WTC11 (cell line): ENCODE measurements around the gene FAHD2A. TPM values are rescaled to one million over a fixed set of nuclear protein-coding genes. Genes with fewer than 3 reads are reported as not detected.

Source experiments
- ATAC-seq: fragments of 200-7000 bp; cut with Tn5 transposase; 2 replicates; pipeline ENCODE4 v1.10.0; 2021; ENCODE audit warnings: mild to moderate bottlenecking, moderate library complexity
- CTCF ChIA-PET: fragments of 300-600 bp; sonication (Branson Sonifier 250); formaldehyde crosslinking; loops from one replicate; lab custom pipeline; 2021; ENCODE audit warnings: antibody characterized with exemption; lab: Charles Lee
- POLR2A ChIA-PET: fragments of 350-600 bp; sonication (Branson Sonifier 250); formaldehyde crosslinking; loops from one replicate; lab custom pipeline; 2021; ENCODE audit warnings: antibody characterized with exemption; lab: Charles Lee
- DNase-seq: peaks from one replicate; pipeline ENCODE4 v3.0.0; 2021; ENCODE audit warnings: low spot score
- H3K27ac Mint-ChIP-seq: 2 replicates; pipeline ENCODE4 v1.8.0; 2021; ENCODE audit warnings: mixed read lengths
- H3K27me3 Mint-ChIP-seq: 2 replicates; pipeline ENCODE4 v1.8.0; 2021; ENCODE audit warnings: low read depth, mild to moderate bottlenecking, moderate library complexity, mixed read lengths
- H3K36me3 Mint-ChIP-seq: 2 replicates; pipeline ENCODE4 v1.8.0; 2021; ENCODE audit warnings: mixed read lengths
- H3K4me1 Mint-ChIP-seq: 2 replicates; pipeline ENCODE4 v1.8.0; 2022; ENCODE audit warnings: mixed read lengths
- H3K4me3 Mint-ChIP-seq: 2 replicates; pipeline ENCODE4 v1.8.0; 2021; ENCODE audit warnings: mild to moderate bottlenecking, moderate library complexity, mixed read lengths
- H3K9me3 Mint-ChIP-seq: 2 replicates; pipeline ENCODE4 v1.8.0; 2021; ENCODE audit warnings: mixed read lengths
- EMX1 ChIP-seq: fragments of 250-450 bp; sonication (Bioruptor Pico); IDR thresholded peaks from 2 replicates; pipeline ENCODE4 v1.8.0; 2021; ENCODE audit warnings: mild to moderate bottlenecking
- NFE2L1 ChIP-seq: sonication (generic); formaldehyde crosslinking; IDR thresholded peaks from 2 replicates; pipeline ENCODE4 v1.8.1; 2023; ENCODE audit warnings: missing genetic modification reagents
- NFYB ChIP-seq: sonication (generic); formaldehyde crosslinking; conservative IDR thresholded peaks from 2 replicates; pipeline ENCODE4 v1.8.0; 2022; ENCODE audit warnings: low read depth, missing genetic modification reagents
- NR2C2 ChIP-seq: sonication (generic); formaldehyde crosslinking; IDR thresholded peaks from 2 replicates; pipeline ENCODE4 v1.8.0; 2022; ENCODE audit warnings: mild to moderate bottlenecking, missing genetic modification reagents
- RELA ChIP-seq: sonication (generic); formaldehyde crosslinking; IDR thresholded peaks from 2 replicates; pipeline ENCODE4 v1.8.1; 2022; ENCODE audit warnings: missing genetic modification reagents, mild to moderate bottlenecking, borderline replicate concordance
- TCF7 ChIP-seq: sonication (generic); formaldehyde crosslinking; IDR thresholded peaks from 2 replicates; pipeline ENCODE4 v1.8.0; 2022; ENCODE audit warnings: mild to moderate bottlenecking, low read depth, missing genetic modification reagents, moderate library complexity
- TEAD4 ChIP-seq: sonication (generic); formaldehyde crosslinking; IDR thresholded peaks from 2 replicates; pipeline ENCODE4 v1.8.0; 2022; ENCODE audit warnings: mild to moderate bottlenecking, missing genetic modification reagents
- USF2 ChIP-seq: sonication (generic); formaldehyde crosslinking; IDR thresholded peaks from 2 replicates; pipeline ENCODE4 v1.8.1; 2023; ENCODE audit warnings: mild to moderate bottlenecking, missing genetic modification reagents, moderate library complexity
- ZNF396 ChIP-seq: fragments of 250-450 bp; sonication (Bioruptor Pico); IDR thresholded peaks from 2 replicates; pipeline ENCODE4 v1.8.0; 2021; ENCODE audit warnings: mild to moderate bottlenecking, moderate library complexity, borderline replicate concordance
- ZNF671 ChIP-seq: fragments of 250-450 bp; sonication (Bioruptor Pico); IDR thresholded peaks from 2 replicates; pipeline ENCODE4 v1.8.0; 2021; ENCODE audit warnings: mild to moderate bottlenecking
- total RNA-seq: library from RNA; stranded (reverse); gene quantifications from 3 replicates; pipeline ENCODE4 v1.2.3, GENCODE V29; 2021
- TF ChIP-seq, protein P1 (sequence below): sonication (generic); formaldehyde crosslinking; conservative IDR thresholded peaks from 2 replicates; pipeline ENCODE4 v1.8.1; 2023; ENCODE audit warnings: mild to moderate bottlenecking, low read depth, missing genetic modification reagents, moderate library complexity
- TF ChIP-seq, protein P2 (sequence below): fragments of 250-450 bp; sonication (Bioruptor Pico); IDR thresholded peaks from 2 replicates; pipeline ENCODE4 v1.9.0; 2021; ENCODE audit warnings: mild to moderate bottlenecking, borderline replicate concordance
- TF ChIP-seq, protein P3 (sequence below): fragments of 200-600 bp; IDR thresholded peaks from 2 replicates; pipeline ENCODE4 v1.8.0; 2022; ENCODE audit warnings: antibody characterized with exemption

Gene FAHD2A
- total RNA-seq, 1 experiment from 2014 or later = 47.9 TPM

GRCh38 chr2:95402370-95403203, at the start of gene FAHD2A (continued):
- TF ChIP-seq, protein P1, sequence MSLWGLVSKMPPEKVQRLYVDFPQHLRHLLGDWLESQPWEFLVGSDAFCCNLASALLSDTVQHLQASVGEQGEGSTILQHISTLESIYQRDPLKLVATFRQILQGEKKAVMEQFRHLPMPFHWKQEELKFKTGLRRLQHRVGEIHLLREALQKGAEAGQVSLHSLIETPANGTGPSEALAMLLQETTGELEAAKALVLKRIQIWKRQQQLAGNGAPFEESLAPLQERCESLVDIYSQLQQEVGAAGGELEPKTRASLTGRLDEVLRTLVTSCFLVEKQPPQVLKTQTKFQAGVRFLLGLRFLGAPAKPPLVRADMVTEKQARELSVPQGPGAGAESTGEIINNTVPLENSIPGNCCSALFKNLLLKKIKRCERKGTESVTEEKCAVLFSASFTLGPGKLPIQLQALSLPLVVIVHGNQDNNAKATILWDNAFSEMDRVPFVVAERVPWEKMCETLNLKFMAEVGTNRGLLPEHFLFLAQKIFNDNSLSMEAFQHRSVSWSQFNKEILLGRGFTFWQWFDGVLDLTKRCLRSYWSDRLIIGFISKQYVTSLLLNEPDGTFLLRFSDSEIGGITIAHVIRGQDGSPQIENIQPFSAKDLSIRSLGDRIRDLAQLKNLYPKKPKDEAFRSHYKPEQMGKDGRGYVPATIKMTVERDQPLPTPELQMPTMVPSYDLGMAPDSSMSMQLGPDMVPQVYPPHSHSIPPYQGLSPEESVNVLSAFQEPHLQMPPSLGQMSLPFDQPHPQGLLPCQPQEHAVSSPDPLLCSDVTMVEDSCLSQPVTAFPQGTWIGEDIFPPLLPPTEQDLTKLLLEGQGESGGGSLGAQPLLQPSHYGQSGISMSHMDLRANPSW = no peak

GRCh38 chr2:95353055-95353575, 49.4 kb upstream of the FAHD2A start:
- Mint-ChIP-seq H3K27ac (no peak overlapping the region), H3K27me3 (peaks cover 16% of the 10 kb centered on the region), H3K36me3 (no peaks in the 10 kb centered on the region), H3K9me3 (peaks cover 10% of the 10 kb centered on the region; the same call in 1 of the 2 replicates), H3K4me1 (no peaks in the 10 kb centered on the region), H3K4me3 (no peak overlapping the region)
- ATAC-seq (no peak), DNase-seq (no peak)
- TF ChIP-seq ZNF396 (CRISPR knock-in tag) (no peak), NR2C2 (CRISPR knock-in tag) (no peak), TCF7 (CRISPR knock-in tag) (no peak), EMX1 (CRISPR knock-in tag) (no peak), USF2 (CRISPR knock-in tag) (no peak), TEAD4 (no peak), NFYB (CRISPR knock-in tag) (no peak), RELA (CRISPR knock-in tag) (no peak), NFE2L1 (CRISPR knock-in tag) (no peak), ZNF671 (CRISPR knock-in tag) (no peak)
- TF ChIP-seq, protein P2, sequence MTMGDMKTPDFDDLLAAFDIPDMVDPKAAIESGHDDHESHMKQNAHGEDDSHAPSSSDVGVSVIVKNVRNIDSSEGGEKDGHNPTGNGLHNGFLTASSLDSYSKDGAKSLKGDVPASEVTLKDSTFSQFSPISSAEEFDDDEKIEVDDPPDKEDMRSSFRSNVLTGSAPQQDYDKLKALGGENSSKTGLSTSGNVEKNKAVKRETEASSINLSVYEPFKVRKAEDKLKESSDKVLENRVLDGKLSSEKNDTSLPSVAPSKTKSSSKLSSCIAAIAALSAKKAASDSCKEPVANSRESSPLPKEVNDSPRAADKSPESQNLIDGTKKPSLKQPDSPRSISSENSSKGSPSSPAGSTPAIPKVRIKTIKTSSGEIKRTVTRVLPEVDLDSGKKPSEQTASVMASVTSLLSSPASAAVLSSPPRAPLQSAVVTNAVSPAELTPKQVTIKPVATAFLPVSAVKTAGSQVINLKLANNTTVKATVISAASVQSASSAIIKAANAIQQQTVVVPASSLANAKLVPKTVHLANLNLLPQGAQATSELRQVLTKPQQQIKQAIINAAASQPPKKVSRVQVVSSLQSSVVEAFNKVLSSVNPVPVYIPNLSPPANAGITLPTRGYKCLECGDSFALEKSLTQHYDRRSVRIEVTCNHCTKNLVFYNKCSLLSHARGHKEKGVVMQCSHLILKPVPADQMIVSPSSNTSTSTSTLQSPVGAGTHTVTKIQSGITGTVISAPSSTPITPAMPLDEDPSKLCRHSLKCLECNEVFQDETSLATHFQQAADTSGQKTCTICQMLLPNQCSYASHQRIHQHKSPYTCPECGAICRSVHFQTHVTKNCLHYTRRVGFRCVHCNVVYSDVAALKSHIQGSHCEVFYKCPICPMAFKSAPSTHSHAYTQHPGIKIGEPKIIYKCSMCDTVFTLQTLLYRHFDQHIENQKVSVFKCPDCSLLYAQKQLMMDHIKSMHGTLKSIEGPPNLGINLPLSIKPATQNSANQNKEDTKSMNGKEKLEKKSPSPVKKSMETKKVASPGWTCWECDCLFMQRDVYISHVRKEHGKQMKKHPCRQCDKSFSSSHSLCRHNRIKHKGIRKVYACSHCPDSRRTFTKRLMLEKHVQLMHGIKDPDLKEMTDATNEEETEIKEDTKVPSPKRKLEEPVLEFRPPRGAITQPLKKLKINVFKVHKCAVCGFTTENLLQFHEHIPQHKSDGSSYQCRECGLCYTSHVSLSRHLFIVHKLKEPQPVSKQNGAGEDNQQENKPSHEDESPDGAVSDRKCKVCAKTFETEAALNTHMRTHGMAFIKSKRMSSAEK (CRISPR knock-in tag) = no peak
- TF ChIP-seq, protein P3, sequence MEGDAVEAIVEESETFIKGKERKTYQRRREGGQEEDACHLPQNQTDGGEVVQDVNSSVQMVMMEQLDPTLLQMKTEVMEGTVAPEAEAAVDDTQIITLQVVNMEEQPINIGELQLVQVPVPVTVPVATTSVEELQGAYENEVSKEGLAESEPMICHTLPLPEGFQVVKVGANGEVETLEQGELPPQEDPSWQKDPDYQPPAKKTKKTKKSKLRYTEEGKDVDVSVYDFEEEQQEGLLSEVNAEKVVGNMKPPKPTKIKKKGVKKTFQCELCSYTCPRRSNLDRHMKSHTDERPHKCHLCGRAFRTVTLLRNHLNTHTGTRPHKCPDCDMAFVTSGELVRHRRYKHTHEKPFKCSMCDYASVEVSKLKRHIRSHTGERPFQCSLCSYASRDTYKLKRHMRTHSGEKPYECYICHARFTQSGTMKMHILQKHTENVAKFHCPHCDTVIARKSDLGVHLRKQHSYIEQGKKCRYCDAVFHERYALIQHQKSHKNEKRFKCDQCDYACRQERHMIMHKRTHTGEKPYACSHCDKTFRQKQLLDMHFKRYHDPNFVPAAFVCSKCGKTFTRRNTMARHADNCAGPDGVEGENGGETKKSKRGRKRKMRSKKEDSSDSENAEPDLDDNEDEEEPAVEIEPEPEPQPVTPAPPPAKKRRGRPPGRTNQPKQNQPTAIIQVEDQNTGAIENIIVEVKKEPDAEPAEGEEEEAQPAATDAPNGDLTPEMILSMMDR = no peak
- POLR2A ChIA-PET = no interaction called here
- CTCF ChIA-PET = interaction anchor here (0.5 to 2.6 kb wide), 3 partner anchors 12 to 121 kb away, joined by 3 to 8 read pairs (median 4); no protein-coding TSS in a partner anchor
